ENCODE measurements around the gene UTF1.

UTF1 gene

GRCh38 chr10:133278577-133279265, 48.7 kb downstream of the UTF1 start:
- no peak for DNase-seq (ENCODE audit: low read depth in 2 of 2)

- DNase-seq (ENCODE audit: low read depth in 2 of 2): no peak
These were observed 49.6 kb downstream of the UTF1 start for GRCh38 chr10:133279326-133280226.

- no peak for DNase-seq (ENCODE audit: low read depth in 2 of 2)
These were observed 50.5 kb downstream of the UTF1 start for GRCh38 chr10:133280391-133281059.

GRCh38 chr10:133281084-133281483, 51.1 kb downstream of the UTF1 start:
- DNase-seq (ENCODE audit: low read depth in 2 of 2): no peak

Data from stimulated activated CD4-positive, alpha-beta T cell treated with anti-CD3 and anti-CD28 coated beads, Interleukin-15, amount 100 ng/mL, for 48 hours (primary cell).